Embryonic facial prominence (tissue), 1 donor: ENCODE measurements around the gene GALNT10.

Experiments used
- DNase-seq: peaks from one replicate; pipeline ENCODE4 v3.0.0-alpha.2; 2016; ENCODE audit errors: extremely low spot score

Gene GALNT10

GRCh38 chr5:154178661-154179060, 11.9 kb upstream of the GALNT10 start:
- DNase-seq, result no peak

- peak; percentile 44 for DNase-seq
These were observed 10.5 kb upstream of the GALNT10 start for GRCh38 chr5:154179846-154180710.

- no peak for DNase-seq
These were observed 9.4 kb upstream of the GALNT10 start for GRCh38 chr5:154181161-154181560.

GRCh38 chr5:154189256-154189818, 1.2 kb upstream of the GALNT10 start:
- DNase-seq, result no peak

GRCh38 chr5:154189819-154190594, 526 bp upstream of the GALNT10 start:
- DNase-seq, result no peak

- DNase-seq, result no peak
These were observed 1.1 kb downstream of the GALNT10 start for GRCh38 chr5:154191467-154192261.

- no peak for DNase-seq
These were observed 2.8 kb downstream of the GALNT10 start for GRCh38 chr5:154193283-154193682.

GRCh38 chr5:154193701-154194121, 3.2 kb downstream of the GALNT10 start:
- no peak for DNase-seq

- DNase-seq, result no peak
These were observed 4.1 kb downstream of the GALNT10 start for GRCh38 chr5:154194345-154195329.

GRCh38 chr5:154196281-154196680, 5.7 kb downstream of the GALNT10 start:
- no peak for DNase-seq

- DNase-seq, result no peak
These were observed 6.6 kb downstream of the GALNT10 start for GRCh38 chr5:154196955-154197652.

- no peak for DNase-seq
These were observed 7.4 kb downstream of the GALNT10 start for GRCh38 chr5:154197801-154198491.

- no peak for DNase-seq
These were observed 8.2 kb downstream of the GALNT10 start for GRCh38 chr5:154198611-154199230.

- no peak for DNase-seq
These were observed 8.7 kb downstream of the GALNT10 start for GRCh38 chr5:154199263-154199662.

GRCh38 chr5:154199671-154200220, 9.2 kb downstream of the GALNT10 start:
- DNase-seq, result no peak

- peak; percentile 44 for DNase-seq
These were observed 9.7 kb downstream of the GALNT10 start for GRCh38 chr5:154200221-154200620.

GRCh38 chr5:154201108-154201769, 10.7 kb downstream of the GALNT10 start:
- no peak for DNase-seq
